Measurements from ENCODE around the gene LRFN4. TPM values are rescaled to one million over a fixed set of nuclear protein-coding genes. Genes with fewer than 3 reads are reported as not detected.

LRFN4 gene
- total RNA-seq, 1 experiment from 2014 or later = 66.7 TPM

DNA sequence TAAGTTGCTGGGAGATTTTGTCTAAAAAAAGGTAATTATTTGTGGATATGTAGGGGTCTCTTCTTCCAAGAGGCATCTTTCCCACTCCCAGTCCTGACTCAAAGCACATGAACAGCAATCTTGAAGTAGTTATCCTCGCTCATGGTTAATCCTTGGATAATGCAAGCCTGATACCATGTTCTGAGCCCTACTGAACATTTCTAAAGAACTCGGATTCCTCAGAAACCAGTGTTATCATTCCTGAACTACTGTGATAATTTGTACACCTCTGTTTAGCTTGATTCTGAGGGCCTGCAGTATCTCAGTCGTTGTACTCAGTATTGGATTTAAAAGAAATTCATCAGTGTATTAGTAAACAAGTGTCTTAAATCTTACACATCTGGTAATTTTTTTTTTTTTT is 36.0 kb upstream of the LRFN4 start:
- Histone ChIP-seq H4K5ac (ENCODE audit: insufficient read length, low read depth, low read length) (no peak overlapping the region), H4K91ac (ENCODE audit: insufficient read length, low read depth, low read length) (no peak overlapping the region), H3K23me2 (ENCODE audit: insufficient read length, low read depth, low read length, poor library complexity, severe bottlenecking) (no peaks in the 10 kb centered on the region), H3K27me3 (ENCODE audit: insufficient read depth, low read length) (no peaks in the 10 kb centered on the region), H3T11ph (ENCODE audit: low read length) (no peak overlapping the region), H3K56ac (ENCODE audit: insufficient read length, low read depth, low read length) (no peak overlapping the region), H2AK5ac (ENCODE audit: insufficient read length, low read length) (no peak overlapping the region), H3K4me2 (ENCODE audit: insufficient read depth, insufficient read length, low read length) (no peak overlapping the region), H3K9me3 (ENCODE audit: control insufficient read depth, low read depth, low read length) (no peaks in the 10 kb centered on the region), H2AFZ (ENCODE audit: low read length) (no peak overlapping the region), H3K14ac (ENCODE audit: insufficient read depth, low read length) (no peak overlapping the region), H3K79me2 (ENCODE audit: insufficient read depth, low read length) (no peaks in the 10 kb centered on the region), H2BK20ac (ENCODE audit: low read depth, low read length, poor library complexity, severe bottlenecking) (no peak overlapping the region), H2BK12ac (ENCODE audit: insufficient read length, low read depth, low read length) (no peak overlapping the region), H3K9ac (ENCODE audit: extremely low read depth, insufficient read length, low read length) (no peak overlapping the region), H3K4me1 (ENCODE audit: insufficient read depth, low read length) (no peaks in the 10 kb centered on the region), H2BK15ac (ENCODE audit: low read depth, low read length) (no peak overlapping the region), H3K27ac (ENCODE audit: insufficient read length, low read depth, low read length) (no peak overlapping the region), H3K18ac (ENCODE audit: insufficient read length, low read depth, low read length) (no peak overlapping the region), H3K4ac (ENCODE audit: low read depth, low read length) (no peak overlapping the region), H3K23ac (ENCODE audit: insufficient read length, low read depth, low read length) (no peak overlapping the region), H3K79me1 (ENCODE audit: insufficient read depth, low read depth, low read length, poor library complexity, severe bottlenecking) (no peaks in the 10 kb centered on the region), H4K8ac (replicated peaks; ENCODE audit: insufficient read length, low read depth, low read length) (no peak overlapping the region), H4K20me1 (ENCODE audit: control insufficient read depth, insufficient read depth, insufficient read length) (no peaks in the 10 kb centered on the region), H2BK120ac (ENCODE audit: low read depth, low read length, poor library complexity, severe bottlenecking) (no peak overlapping the region), H2BK5ac (ENCODE audit: insufficient read length, low read length) (no peak overlapping the region)
- WGBS (ENCODE audit: extremely low coverage, insufficient read length, low lambda C conversion rate) = no CpG with 5 or more reads among the region's 3 CpGs
- no peaks in the 10 kb centered on the region for H3K27me3 Mint-ChIP-seq (ENCODE audit: low read depth)
- H3K27ac Mint-ChIP-seq = no peak overlapping the region
- peaks cover 0 to 39% (median 13%) of the 10 kb centered on the region in 3 experiments; a peak in 4 of 7 replicates for H3K36me3 Mint-ChIP-seq (ENCODE audit: insufficient read depth in 1 of 3, low read depth in 3 of 3)
- no peak for TF ChIP-seq CTCF (conservative IDR thresholded peaks at IDR 0.05)
- H3K4me1 Mint-ChIP-seq = peaks cover 3 to 11% of the 10 kb centered on the region in 2 experiments
- DNase-seq = no peak
- no peak overlapping the region for H3K4me3 Mint-ChIP-seq
- peaks cover 0 to 3% of the 10 kb centered on the region in 2 experiments; a peak in 1 of 5 replicates for H3K9me3 Mint-ChIP-seq

Data from H9 (cell line).